Measurements from ENCODE around the gene GZMA.
"Not testable (repeated sequence)": the region's sequence is repeated elsewhere in the genome, so short reads cannot be mapped to it uniquely, and the experiment has no call there.

Gene GZMA

DNA sequence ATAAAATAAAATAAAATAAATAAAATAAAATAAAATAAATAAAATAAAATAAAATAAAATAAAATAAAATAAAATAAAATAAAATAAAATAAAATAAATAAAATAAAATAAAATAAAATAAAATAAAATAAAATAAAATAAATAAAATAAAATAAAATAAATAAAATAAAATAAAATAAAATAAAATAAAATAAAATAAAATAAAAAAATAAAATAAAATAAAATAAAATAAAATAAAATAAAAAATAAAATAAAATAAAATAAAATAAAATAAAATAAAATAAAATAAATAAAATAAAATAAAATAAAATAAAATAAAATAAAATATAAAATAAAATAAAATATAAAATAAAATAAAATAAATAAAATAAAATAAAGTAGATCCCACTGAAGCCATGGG lies 3.5 kb downstream of the GZMA start:
- in situ Hi-C loops (cut with MboI; ENCODE audit: low sequenced_read_pairs) = not testable (repeated sequence)

DNA sequence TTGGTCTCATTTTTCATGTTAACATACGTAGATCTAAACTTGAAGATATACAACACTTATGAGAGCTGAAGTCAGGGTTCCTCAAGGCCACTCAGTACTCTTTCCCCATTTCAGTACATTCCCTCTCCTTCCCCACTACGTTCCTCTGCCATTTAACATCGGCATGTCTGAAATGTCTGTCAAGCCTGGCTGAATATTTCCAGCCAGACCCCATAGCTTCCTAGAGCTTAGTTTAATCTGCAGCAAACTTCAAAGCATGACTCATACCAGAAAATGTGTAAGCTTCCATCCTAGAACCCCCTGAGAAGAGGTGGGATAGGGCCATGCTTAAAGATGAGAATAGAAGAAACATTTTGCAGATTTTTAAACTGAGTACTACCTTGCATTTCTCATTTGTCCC lies 6.2 kb downstream of the GZMA start:
- in situ Hi-C loops (cut with MboI; ENCODE audit: low sequenced_read_pairs) = no loop called here

DNA sequence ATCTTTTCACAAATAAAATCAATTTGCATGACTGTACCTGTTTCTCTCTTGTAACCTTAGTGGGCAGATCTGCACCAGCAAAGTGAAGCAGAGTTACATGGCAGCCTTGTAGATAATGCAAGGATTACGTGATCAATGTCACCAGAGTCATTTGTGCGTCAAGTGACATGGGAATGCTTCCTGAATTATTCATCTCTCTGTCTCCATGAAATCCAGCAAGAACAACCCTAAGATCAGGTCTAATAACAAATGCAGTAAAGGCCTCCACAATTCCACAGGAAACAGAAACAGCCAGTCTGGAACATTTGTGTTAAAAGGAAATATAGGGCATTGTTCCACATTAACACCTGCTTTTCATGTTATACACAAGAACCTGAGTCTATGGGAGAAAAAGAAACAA lies 7.8 kb downstream of the GZMA start:
- in situ Hi-C loops (cut with MboI; ENCODE audit: low sequenced_read_pairs) = no loop called here

DNA sequence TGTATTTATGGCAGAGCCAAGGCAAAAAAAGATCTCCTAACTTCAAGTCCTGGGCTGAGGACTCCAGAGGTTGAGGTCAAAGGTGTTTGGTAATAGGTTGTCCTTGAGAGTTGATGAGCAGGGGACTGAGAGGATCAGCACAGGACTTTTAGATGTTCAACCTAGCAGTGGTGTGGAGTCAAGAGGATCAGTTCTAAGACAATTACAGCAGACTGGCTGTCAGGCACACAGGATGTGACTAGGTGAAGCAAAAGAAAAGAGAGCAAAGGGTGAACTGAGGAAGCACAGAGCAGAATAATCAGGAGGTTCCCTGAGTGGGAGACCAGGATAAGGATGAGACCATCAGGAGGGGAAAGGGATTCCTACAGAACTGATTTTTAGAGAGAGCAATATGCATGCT lies 10.9 kb downstream of the GZMA start:
- in situ Hi-C loops (cut with MboI; ENCODE audit: low sequenced_read_pairs) = no loop called here

DNA sequence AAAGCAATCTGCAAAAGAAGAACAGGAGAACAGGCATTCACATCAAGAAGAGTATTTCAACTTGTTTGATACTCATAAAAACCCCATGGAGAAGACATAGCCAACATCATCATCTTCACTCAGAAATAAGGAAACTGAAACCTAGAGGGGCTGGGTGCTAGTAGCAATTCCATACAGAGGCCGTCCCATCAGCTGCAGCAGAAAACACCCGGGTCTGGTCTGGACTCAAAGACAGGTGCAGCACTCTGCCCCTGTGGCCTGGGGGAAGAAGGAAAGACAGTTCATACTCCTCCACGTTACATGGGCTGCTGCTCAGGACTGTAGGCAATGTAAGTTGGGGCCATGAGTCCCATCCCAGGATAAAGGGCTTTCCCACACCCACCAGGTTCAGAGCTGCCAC lies 11.6 kb downstream of the GZMA start:
- in situ Hi-C loops (cut with MboI; ENCODE audit: low sequenced_read_pairs) = no loop called here

DNA sequence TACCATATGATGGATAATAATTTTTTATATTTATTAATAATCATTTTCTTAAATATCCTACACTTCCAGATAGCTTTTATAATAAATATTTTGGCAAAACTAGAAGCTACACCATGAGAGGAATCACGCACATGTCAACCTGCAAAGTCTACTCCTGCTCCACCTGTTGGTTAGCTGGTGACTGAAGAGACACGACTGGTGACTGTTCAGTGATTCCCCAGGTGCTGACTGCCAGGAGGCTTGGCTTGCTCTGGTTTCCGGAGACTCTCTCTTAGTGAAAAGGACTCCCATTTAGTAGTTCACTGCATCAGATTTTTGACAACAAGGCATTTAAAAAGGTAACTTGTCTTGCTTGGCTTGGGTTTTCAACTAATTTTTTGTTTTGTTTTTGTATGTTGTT lies 20.9 kb downstream of the GZMA start:
- in situ Hi-C loops (cut with MboI; ENCODE audit: low sequenced_read_pairs) = no loop called here

DNA sequence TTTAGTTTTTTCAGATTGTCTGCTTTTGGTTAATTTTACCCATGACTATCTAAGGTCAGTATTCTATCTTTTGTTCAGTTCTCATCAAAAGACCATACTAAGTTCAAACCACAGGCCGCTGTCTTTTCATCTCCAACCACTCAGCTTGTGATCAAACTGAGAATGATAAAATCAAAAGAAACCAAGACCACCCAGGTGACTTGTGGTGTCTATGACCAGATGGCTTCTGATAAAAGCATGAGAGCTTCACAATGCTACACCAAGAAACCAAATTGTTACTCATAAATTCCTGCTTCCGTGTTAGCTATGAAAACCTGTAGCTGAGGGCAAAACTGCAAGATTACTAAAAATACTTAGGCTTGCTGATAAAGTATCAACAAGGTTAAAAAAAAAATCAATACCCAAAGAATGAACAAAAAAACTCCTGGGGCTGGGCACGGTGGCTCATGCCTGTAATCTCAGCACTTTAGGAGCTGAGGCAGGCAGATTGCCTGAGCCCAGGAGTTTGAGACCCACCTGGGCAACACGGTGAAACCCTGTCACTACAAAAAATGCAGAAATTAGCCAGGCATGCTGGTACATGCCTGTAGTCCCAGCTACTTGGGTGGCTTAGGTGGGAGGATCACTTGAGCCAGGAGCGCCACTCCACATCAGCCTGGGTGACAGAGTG lies 31.7 kb downstream of the GZMA start:
- in situ Hi-C loops (cut with MboI; ENCODE audit: low sequenced_read_pairs) = loop anchor here (25.0 kb wide), 1 partner anchor 197 kb away; no protein-coding TSS in a partner anchor

DNA sequence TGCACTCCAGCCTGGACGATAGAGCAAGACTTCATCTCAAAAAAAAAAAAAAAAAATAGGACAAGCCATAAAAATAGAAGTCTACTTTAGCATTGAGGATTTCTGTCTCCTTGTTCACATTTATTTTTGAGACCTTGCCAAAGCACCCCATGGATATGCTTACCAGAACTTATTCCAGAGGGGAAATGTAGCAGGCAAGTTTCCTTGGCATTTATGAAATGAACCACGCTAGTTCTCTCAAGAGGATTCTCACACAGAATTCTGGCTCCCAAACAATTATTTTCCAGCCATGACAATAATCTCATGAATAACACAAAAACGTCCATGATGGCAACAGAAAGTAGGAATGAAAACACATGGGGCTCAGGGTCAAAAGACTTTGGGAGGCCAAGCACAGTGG lies 34.1 kb downstream of the GZMA start:
- in situ Hi-C loops (cut with MboI; ENCODE audit: low sequenced_read_pairs) = loop anchor here (25.0 kb wide), 1 partner anchor 199 kb away; no protein-coding TSS in a partner anchor

DNA sequence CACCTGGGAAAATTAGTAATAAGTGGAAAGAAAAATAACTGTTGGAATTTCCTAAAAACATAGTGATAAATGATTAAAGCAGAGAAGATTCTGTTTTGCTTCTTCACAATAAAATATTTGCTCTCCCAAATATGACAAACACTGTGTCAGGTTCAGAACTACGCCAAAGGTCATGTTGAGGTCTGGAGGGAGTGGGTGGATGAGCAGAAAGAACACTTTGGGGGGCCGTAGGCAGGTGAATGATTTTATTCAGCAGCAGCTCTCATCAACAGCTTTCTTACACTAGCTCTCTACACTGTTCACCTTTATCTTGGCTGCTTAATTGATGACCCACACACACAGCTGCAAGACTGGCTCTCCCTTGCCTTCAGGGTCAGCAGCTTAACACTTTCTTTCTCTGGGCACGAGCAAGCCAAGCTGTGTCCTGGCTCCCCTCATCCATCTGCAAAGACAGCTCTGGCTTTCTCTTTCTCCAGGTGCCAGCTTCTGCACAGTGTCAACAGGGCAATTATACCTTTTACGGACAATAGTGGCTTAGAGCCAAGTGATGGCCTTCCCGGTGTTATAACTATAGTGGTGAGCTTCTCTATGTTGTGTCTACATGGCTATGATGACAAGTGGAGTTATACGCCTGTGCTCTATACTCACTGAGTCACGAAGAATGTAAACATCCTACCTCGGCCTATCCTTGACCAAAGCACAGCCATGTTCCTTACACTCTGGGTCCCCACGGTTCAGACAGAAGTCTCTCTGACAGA lies 38.6 kb downstream of the GZMA start:
- in situ Hi-C loops (cut with MboI; ENCODE audit: low sequenced_read_pairs) = loop anchor here (25.0 kb wide), 1 partner anchor 204 kb away; no protein-coding TSS in a partner anchor

DNA sequence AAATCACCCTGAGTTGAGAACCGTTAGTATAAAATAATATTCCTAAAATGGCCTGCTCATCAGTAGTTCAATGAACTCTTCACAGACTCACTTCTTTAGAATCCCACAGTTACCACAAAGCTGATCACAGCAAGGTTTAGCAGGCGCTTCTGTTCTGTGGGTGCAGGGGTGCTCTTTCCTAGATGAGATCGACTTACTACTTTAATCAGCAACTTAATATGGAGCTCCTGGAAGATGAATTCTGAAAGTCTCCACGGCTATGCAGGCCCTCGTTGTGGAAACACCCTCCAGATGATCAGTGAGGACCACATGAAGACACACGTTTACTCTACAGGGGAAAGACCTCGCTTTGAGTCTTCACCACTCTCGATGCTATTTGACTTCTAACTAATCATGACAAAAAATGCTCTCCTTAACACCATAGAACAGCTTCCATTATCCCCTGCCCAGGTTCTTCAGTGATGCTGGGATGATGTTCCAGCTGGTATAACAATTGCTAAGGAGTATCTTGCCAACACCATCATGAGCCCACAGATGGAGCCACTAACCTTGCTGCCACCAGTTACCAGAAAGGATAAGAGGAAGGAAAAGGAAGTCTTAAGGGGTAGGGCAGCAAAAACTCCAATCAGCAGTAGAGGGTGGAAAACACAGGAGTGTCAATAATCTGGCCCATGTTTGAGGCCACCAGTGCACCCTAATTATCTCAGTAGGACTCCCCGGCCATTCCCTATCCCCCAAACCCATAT lies 39.7 kb downstream of the GZMA start:
- in situ Hi-C loops (cut with MboI; ENCODE audit: low sequenced_read_pairs) = loop anchor here (25.0 kb wide), 1 partner anchor 205 kb away; no protein-coding TSS in a partner anchor

DNA sequence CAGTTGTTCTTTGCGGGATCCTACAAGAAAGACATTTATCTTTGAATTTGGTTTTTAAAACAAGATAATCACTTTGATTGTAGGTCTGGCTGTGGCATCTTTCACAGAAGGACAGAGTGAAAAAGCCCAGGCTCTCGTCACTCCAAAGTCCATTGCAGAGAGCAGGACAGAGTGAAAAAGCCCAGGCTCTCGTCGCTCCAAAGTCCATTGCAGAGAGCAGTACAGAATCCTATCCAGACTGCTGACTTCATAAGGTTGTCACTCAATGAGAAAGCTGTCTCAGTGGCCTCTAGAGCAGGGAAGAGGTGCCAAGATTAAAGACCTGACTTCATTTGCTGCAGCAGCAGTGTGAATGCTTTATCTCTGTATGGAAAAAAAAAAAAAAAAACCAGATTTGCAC lies 41.2 kb downstream of the GZMA start:
- in situ Hi-C loops (cut with MboI; ENCODE audit: low sequenced_read_pairs) = loop anchor here (25.0 kb wide), 1 partner anchor 206 kb away; no protein-coding TSS in a partner anchor

DNA sequence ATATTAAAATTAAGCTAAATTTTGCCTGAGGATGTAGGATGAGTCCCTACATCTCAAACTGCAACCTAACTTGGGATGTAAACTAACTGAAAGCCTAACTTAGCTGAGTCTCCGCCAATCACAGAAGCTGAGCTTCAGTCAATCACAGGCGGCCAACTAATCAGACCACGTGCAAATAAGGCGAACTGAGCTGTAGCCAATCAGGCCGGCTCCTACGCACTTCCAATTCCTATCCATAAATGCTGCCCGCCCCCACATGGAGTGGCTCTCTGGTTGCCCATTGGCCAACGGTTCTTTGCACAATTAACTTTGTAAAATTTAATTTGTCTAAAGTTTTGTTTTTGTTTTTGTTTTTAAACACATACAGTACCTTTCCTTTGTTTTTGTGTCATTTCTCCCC lies 43.6 kb downstream of the GZMA start:
- in situ Hi-C loops (cut with MboI; ENCODE audit: low sequenced_read_pairs) = loop anchor here (25.0 kb wide), 1 partner anchor 209 kb away; no protein-coding TSS in a partner anchor

DNA sequence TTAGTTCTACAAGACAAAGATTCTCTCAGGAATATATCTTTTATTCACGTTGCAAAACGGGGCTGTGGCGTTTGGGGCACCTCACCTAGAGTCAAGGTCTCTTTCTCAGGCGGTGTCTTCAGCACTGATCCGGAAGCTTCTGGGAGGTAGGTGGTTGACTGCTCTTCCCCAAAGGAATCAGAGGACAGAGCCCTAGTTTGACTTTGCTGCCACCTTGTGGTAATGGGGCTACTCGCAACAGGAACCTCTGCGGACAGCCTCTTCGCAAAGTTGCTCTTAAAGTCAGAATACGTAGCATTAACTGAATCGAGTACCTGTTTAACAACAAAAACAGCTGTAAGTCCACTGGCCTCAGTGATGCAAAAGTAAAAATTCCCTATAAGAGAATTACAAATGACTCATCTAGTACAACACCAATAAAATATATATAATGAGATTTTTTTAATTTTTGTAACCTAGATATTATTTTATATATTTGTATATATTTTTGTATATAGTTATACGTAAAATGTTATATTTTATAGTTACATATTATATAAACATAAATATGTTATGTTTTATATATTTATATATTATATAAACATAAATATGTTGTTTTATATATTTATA lies 44.2 kb downstream of the GZMA start:
- in situ Hi-C loops (cut with MboI; ENCODE audit: low sequenced_read_pairs) = loop anchor here (25.0 kb wide), 1 partner anchor 209 kb away; no protein-coding TSS in a partner anchor

DNA sequence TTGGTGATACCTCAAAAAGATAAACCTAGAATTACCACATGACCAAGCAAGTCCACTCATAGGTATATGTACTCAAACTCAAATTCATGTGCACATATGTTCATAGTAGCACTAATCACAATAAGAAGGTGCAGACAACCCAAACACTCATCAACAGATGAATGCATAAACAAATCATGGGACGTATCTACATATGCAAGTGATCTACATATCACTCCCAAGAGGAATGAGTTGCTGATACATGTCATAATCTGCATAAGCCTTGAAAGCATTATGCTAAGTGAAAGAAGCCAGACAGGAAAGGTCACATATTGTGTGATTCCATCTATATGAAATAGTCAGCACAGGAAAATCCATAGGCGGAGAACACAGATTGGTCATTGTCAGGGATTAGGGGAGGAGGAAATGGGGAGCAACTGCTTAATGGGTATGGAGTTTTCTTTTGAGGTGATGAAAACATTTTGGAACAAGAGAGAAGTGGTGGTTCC lies 46.9 kb downstream of the GZMA start:
- in situ Hi-C loops (cut with MboI; ENCODE audit: low sequenced_read_pairs) = loop anchor here (25.0 kb wide), 1 partner anchor 212 kb away; no protein-coding TSS in a partner anchor

DNA sequence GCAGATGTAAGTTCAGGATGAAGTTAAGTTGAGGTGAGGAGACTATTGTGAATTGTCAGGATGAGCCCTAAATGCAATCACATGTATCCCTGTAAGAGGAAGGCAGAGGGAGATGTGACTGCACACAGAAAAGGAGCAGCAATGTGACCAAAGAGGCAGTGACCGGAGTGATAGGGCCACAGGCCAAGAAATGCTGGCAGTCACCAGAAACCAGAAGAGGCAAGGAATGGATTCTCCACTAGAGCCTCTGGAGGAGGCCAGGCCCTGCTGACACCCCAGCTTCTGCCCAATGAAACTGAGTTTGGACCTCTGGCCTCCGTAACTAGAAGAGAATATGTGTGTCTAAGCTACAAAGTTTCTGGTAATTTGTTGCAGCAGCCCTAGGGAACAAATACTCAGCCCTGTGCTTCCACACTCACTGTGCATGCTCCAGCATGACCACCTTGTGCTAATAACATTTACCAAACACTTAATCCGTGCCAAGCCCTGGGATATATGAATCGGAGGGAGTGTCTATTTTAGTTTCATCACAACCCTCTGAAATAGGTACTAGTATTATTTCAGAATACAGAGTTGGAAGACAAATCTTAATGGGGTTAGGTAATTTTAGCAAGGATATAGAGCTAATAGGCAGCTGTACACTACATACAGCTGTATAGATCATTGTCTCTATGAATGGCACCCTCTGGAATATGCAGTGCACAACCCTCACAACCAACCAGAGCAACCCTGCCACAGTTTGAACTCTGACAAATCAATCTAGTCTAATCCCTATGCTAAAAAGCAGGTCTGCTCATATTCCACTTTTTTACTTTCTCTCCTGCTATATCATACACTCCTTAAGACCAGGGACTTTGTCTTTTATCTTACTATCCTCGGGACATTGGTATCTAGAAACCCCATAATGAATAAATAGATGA lies 49.7 kb downstream of the GZMA start:
- in situ Hi-C loops (cut with MboI; ENCODE audit: low sequenced_read_pairs) = no loop called here

DNA sequence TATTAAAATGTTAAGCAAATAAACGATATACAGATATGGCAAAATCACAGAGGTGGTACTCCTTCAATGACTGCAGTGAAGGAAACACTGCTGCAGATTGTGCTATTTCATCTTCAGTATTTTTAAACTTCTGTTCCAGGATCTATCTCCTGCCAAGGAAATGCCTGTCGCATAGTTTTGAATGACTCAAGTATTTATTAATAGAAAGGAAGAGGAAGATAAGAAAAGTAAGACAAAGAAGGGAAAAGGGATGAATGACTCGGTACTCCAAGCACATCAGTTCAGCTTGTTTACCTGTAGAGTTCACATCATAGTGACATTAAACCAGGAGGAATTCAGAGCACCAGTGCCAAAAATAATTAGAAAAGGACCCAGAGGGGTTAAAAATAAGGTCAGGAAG lies 52.4 kb downstream of the GZMA start:
- in situ Hi-C loops (cut with MboI; ENCODE audit: low sequenced_read_pairs) = no loop called here

All from HL-60/S4 (cell line).